ENCODE measurements around the gene NIPAL1.
"Not testable (repeated sequence)": the region's sequence is repeated elsewhere in the genome, so short reads cannot be mapped to it uniquely, and the experiment has no call there.

The NIPAL1 gene

GRCh38 chr4:47996021-47996420 is 20.6 kb upstream of the NIPAL1 start:
- TF ChIP-seq CTCF (IDR thresholded peaks at IDR 0.05; ENCODE audit: low read depth, low read length), result no peak
- no peak for DNase-seq (ENCODE audit: low read depth in 2 of 2)
- H3K4me3 ChIP-seq (replicated peaks in 1 of 2; ENCODE audit: low read depth in 2 of 2, low read length in 2 of 2), result no peak overlapping the region

DNA sequence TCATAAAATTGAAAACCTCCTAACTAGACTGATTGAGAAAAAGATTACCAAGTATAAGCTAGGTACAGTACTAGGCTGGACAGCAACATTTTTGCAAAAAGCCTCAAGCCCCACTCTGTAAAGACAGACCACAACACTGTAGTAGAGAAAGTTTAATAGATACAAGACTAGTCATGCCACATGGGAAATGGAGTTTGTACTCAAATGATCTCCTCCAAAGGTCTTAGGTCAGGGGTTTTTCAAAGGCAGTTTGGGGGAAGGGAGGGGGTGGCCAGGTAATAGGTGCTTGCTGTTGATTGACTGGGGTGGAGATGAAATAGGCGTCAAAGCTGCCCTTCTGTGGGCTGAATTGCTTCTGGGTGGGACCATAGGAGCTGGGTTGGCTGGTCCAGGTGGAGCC is 14.3 kb upstream of the NIPAL1 start:
- TF ChIP-seq CTCF (IDR thresholded peaks at IDR 0.05; ENCODE audit: low read depth, low read length), result no peak
- no peak for DNase-seq (ENCODE audit: low read depth in 2 of 2)

DNA sequence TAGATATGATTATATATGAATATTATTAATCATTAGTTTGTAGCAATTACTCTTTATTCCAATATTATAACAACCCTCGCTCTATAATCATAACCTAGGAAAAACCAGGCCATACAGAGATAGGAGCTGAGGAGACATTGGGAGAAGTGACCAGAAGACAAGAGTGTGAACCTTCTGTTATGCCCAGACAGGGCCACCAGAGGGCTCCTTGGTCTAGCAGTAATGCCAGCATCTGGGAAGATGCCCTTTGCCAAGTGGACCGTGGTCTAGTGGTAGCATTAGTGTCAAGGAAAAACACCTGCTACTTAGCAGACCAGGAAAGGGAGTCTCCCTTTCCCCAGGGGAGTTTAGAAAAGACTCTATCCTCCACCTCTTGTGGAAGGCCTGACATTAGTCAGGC is 13.0 kb upstream of the NIPAL1 start:
- not testable (repeated sequence) for H3K4me3 ChIP-seq (replicated peaks in 1 of 2; ENCODE audit: low read depth in 2 of 2, low read length in 2 of 2)
- peak; percentile 58 for TF ChIP-seq CTCF (IDR thresholded peaks at IDR 0.05; ENCODE audit: low read depth, low read length)
- peak; percentile 46 to 61 for DNase-seq (ENCODE audit: low read depth in 2 of 2)

More for the DNA sequence above, 14.3 kb upstream of the NIPAL1 start:
- H3K4me3 ChIP-seq (replicated peaks in 1 of 2; ENCODE audit: low read depth in 2 of 2, low read length in 2 of 2), result no peak overlapping the region

DNA sequence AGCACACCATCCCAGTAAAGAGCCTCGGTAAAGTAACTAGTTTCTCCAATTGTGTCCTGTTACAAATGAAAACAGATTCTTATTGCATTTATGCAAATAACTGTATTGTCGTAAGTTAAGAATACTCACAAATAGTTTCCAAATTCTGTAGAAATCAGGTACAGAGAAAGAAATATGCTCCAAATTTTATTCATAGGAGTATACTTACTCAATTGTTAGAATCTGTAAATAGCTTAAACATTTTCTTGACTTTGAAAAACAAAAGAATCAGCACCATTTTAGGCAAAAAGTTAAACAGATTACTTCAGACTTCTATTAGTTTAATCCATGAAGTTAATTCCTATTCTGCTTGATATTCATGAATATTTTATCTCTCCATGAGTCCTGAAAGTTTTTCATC is 10.8 kb upstream of the NIPAL1 start:
- no peak for TF ChIP-seq CTCF (IDR thresholded peaks at IDR 0.05; ENCODE audit: low read depth, low read length)
- no peak for DNase-seq (ENCODE audit: low read depth in 2 of 2)
- no peak overlapping the region for H3K4me3 ChIP-seq (replicated peaks in 1 of 2; ENCODE audit: low read depth in 2 of 2, low read length in 2 of 2)

- H3K4me3 ChIP-seq (replicated peaks in 1 of 2; ENCODE audit: low read depth in 2 of 2, low read length in 2 of 2), result no peak overlapping the region
- no peak for TF ChIP-seq CTCF (IDR thresholded peaks at IDR 0.05; ENCODE audit: low read depth, low read length)
- peak in 1 of 2 donors; percentile 18 for DNase-seq (ENCODE audit: low read depth in 2 of 2)
These were observed 8.5 kb upstream of the NIPAL1 start for GRCh38 chr4:48008021-48008596.

GRCh38 chr4:48010906-48011305 is 5.7 kb upstream of the NIPAL1 start:
- not testable (repeated sequence) for DNase-seq (ENCODE audit: low read depth in 2 of 2); H3K4me3 ChIP-seq (replicated peaks in 1 of 2; ENCODE audit: low read depth in 2 of 2, low read length in 2 of 2)

DNA sequence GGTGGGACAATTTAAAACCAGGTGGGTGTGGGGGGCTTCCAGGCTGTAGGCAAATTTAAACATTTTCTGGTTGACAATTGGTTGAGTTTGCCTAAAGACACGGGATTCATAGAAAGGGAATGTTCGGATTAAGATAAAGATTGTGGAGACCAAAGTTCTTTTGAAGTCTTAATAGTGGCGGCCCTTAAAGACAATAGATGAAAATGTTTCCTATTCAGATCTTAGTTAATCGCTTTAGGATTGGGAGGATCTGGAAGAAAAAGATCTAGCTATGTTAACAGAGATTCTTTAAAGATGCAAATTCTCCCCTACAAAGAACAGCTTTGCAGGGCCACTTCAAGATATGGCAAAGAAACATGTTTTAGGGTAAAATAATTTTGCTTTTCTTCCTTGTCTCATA is 4.8 kb upstream of the NIPAL1 start:
- TF ChIP-seq CTCF (IDR thresholded peaks at IDR 0.05; ENCODE audit: low read depth, low read length), result no peak
- H3K4me3 ChIP-seq (replicated peaks in 1 of 2; ENCODE audit: low read depth in 2 of 2, low read length in 2 of 2), result no peak overlapping the region
- DNase-seq (ENCODE audit: low read depth in 2 of 2), result no peak

Data from cardiac fibroblast (primary cell).